Keratinocyte (primary cell): ENCODE data around the gene LRRC28. TPM values are rescaled to one million over a fixed set of nuclear protein-coding genes. Genes with fewer than 3 reads are reported as not detected.

Source experiments
- DNase-seq: peaks from one replicate; pipeline ENCODE4 v3.0.0-alpha.2; 2011; ENCODE audit warnings: low read depth, missing footprints, low spot score
- FAIRE-seq: peaks from 2 replicates; lab custom pipeline; 2011; peaks lifted over from hg19 to GRCh38; lab: Jason Lieb, UNC
- H2AFZ ChIP-seq: 2 replicates; pipeline ENCODE4 v1.6.0; 2012; ENCODE audit warnings: low read length, control low read depth, inconsistent platforms; ENCODE audit not compliant: control insufficient read depth
- H3K27ac ChIP-seq: 2 replicates; pipeline ENCODE4 v1.5.1; 2011; ENCODE audit warnings: low read length; ENCODE audit not compliant: control insufficient read depth, insufficient read depth
- H3K27me3 ChIP-seq: 3 replicates; pipeline ENCODE4 v1.6.0; 2011; ENCODE audit warnings: low read length; ENCODE audit not compliant: control insufficient read depth, insufficient read depth; ENCODE audit errors: extremely low read depth
- H3K36me3 ChIP-seq, 2 experiments: 2 replicates in 1 of 2; 3 replicates in 1 of 2; pipeline ENCODE4 v1.5.1; 2011; ENCODE audit warnings: low read length in 2 of 2, mild to moderate bottlenecking in 1 of 2; ENCODE audit not compliant: control insufficient read depth in 2 of 2, insufficient read depth in 2 of 2; ENCODE audit errors: extremely low read depth in 1 of 2
- H3K4me1 ChIP-seq: 3 replicates; pipeline ENCODE4 v1.5.1; 2011; ENCODE audit warnings: low read length; ENCODE audit not compliant: control insufficient read depth, insufficient read depth; ENCODE audit errors: extremely low read depth
- H3K4me2 ChIP-seq: 3 replicates; pipeline ENCODE4 v1.6.0; 2011; ENCODE audit warnings: low read depth, low read length; ENCODE audit not compliant: control insufficient read depth, insufficient read depth; ENCODE audit errors: extremely low read depth
- H3K4me3 ChIP-seq, 3 experiments: fragments of 200-600 bp in 1 of 3; sonication (generic) in 1 of 3; 2 replicates in 2 of 3; 3 replicates in 1 of 3; pipeline ENCODE4 v1.5.1; 2011 to 2016; ENCODE audit warnings: low read length in 3 of 3, mild to moderate bottlenecking in 3 of 3, control low read depth in 2 of 3, inconsistent platforms in 1 of 3, low read depth in 1 of 3, mixed read lengths in 1 of 3, mixed run types in 1 of 3, moderate library complexity in 1 of 3; ENCODE audit not compliant: control insufficient read depth in 2 of 3, insufficient read depth in 2 of 3; ENCODE audit errors: extremely low read depth in 1 of 3
- H3K79me2 ChIP-seq: 2 replicates; pipeline ENCODE4 v1.6.0; 2012; ENCODE audit warnings: low read length; ENCODE audit not compliant: control insufficient read depth, insufficient read depth
- H3K9ac ChIP-seq: 3 replicates; pipeline ENCODE4 v1.6.0; 2011; ENCODE audit warnings: low read length; ENCODE audit not compliant: control insufficient read depth, insufficient read depth; ENCODE audit errors: extremely low read depth
- H3K9me1 ChIP-seq: 3 replicates; pipeline ENCODE4 v1.6.0; 2011; ENCODE audit warnings: low read length; ENCODE audit not compliant: control insufficient read depth, insufficient read depth; ENCODE audit errors: extremely low read depth
- H3K9me3 ChIP-seq: 2 replicates; pipeline ENCODE4 v1.5.1; 2012; ENCODE audit warnings: low read depth, low read length; ENCODE audit not compliant: control insufficient read depth
- H4K20me1 ChIP-seq: 3 replicates; pipeline ENCODE4 v1.6.0; 2011; ENCODE audit warnings: low read length; ENCODE audit not compliant: control insufficient read depth, insufficient read depth; ENCODE audit errors: extremely low read depth
- CTCF ChIP-seq, 3 experiments: IDR thresholded peaks in 1 of 3; conservative IDR thresholded peaks in 1 of 3; optimal IDR thresholded peaks in 1 of 3; 2 replicates in 2 of 3; 3 replicates in 1 of 3; pipeline versions ENCODE3 to v1.5.1; 2011; ENCODE audit warnings: low read length in 3 of 3, mild to moderate bottlenecking in 3 of 3, moderate library complexity in 2 of 3, control low read depth in 1 of 3, inconsistent platforms in 1 of 3; ENCODE audit not compliant: insufficient read depth in 2 of 3; ENCODE audit errors: extremely low read depth in 1 of 3
- EZH2 ChIP-seq: IDR thresholded peaks from one replicate; pipeline ENCODE4 v1.6.1; 2012; ENCODE audit warnings: inconsistent platforms, mild to moderate bottlenecking, low read length, moderate library complexity
- dilution Hi-C: fragments of 300-500 bp; cut with MboI; formaldehyde crosslinking; loops from one replicate; pipeline ENCODE4 v1.7.0; 2020; ENCODE audit warnings: low sequenced_read_pairs; ENCODE audit not compliant: extremely low pct_ligation_motif_present
- polyA plus RNA-seq, 5 experiments: library from polyadenylated mRNA; depleted of rRNA in 3 of 5; stranded (reverse) in 3 of 5; stranded (forward) in 1 of 5; unstranded in 1 of 5; fragments of >200 nt; gene quantifications; 1 replicate in 1 of 5; 2 replicates in 3 of 5; 3 replicates in 1 of 5; pipeline versions ENCODE4 v1.2.1 to v1.2.3, GENCODE V29; 2011 to 2012; ENCODE audit warnings: missing spikeins in 2 of 5, low read depth in 1 of 5, low replicate concordance in 1 of 5

LRRC28 gene
- polyA plus RNA-seq, 1 donor (not counting 4 experiments of a cell fraction or from before 2014, with no cell fraction given): 25.1 TPM

DNA sequence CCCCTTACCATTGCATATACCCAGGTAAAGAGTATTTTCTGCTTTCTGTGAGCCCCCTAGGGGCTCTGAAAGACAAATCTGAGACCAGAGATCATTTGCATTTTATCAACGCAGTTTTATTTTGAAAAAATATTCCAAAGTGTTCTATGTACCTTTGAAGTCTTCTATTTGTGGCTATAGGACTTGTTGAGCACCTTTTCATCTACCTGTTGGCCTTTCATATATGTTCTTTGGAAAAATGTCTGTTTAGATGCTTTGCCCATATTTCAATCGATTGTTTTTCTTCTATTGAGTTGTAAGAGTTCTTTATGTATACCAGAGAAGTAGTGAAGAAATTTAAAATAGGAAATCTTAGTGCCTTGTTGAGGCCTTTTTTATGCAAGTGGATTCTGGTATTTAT lies 94.0 kb downstream of the LRRC28 start:
- Histone ChIP-seq H3K36me3 (no peaks in the 10 kb centered on the region), H3K9me1 (no peaks in the 10 kb centered on the region), H3K4me1 (no peaks in the 10 kb centered on the region), H3K27me3 (no peaks in the 10 kb centered on the region), H4K20me1 (no peaks in the 10 kb centered on the region), H3K9me3 (no peaks in the 10 kb centered on the region), H2AFZ (no peak overlapping the region), H3K27ac (no peak overlapping the region), H3K4me2 (no peak overlapping the region), H3K79me2 (no peaks in the 10 kb centered on the region), H3K9ac (no peak overlapping the region), H3K4me3 (no peak overlapping the region)
- no peak for TF ChIP-seq CTCF (optimal IDR thresholded peaks at IDR 0.05 in 1 of 3, IDR thresholded peaks at IDR 0.05 in 1 of 3, conservative IDR thresholded peaks at IDR 0.05 in 1 of 3; ENCODE audit: extremely low read depth in 1 of 3, insufficient read depth in 2 of 3, low read length in 3 of 3)
- no peak for FAIRE-seq
- dilution Hi-C loops: no loop called here
- no peak for DNase-seq

- no peaks in the 10 kb centered on the region for H3K79me2 ChIP-seq
- no peak overlapping the region for H3K27ac ChIP-seq
- DNase-seq (no peak), FAIRE-seq (no peak)
- TF ChIP-seq CTCF (optimal IDR thresholded peaks at IDR 0.05 in 1 of 3, IDR thresholded peaks at IDR 0.05 in 1 of 3, conservative IDR thresholded peaks at IDR 0.05 in 1 of 3; ENCODE audit: extremely low read depth in 1 of 3, insufficient read depth in 2 of 3, low read length in 3 of 3) (no peak), EZH2 (no peak)
- H2AFZ ChIP-seq: no peak overlapping the region
- H3K4me1 ChIP-seq: no peaks in the 10 kb centered on the region
- no peaks in the 10 kb centered on the region for H3K27me3 ChIP-seq
- no peak overlapping the region for H3K4me3 ChIP-seq
- H4K20me1 ChIP-seq: no peaks in the 10 kb centered on the region
- H3K36me3 ChIP-seq: no peaks in the 10 kb centered on the region
- no peak overlapping the region for H3K9ac ChIP-seq
- no peaks in the 10 kb centered on the region for H3K9me1 ChIP-seq
- no peaks in the 10 kb centered on the region for H3K9me3 ChIP-seq
- dilution Hi-C loops: no loop called here
- H3K4me2 ChIP-seq: no peak overlapping the region
These were observed 94.7 kb downstream of the LRRC28 start for GRCh38 chr15:99345832-99346462.
